Activated CD8-positive, alpha-beta T cell treated with anti-CD3 and anti-CD28 coated beads for 36 hours (primary cell): ENCODE data around the gene PUS1. TPM values are rescaled to one million over a fixed set of nuclear protein-coding genes. Genes with fewer than 3 reads are reported as not detected.
"Not testable (repeated sequence)": the region's sequence is repeated elsewhere in the genome, so short reads cannot be mapped to it uniquely, and the experiment has no call there.

Experiments
- ATAC-seq: fragments of 200-7000 bp; cut with Tn5 transposase; one replicate; pipeline ENCODE4 v1.10.0; 2021; ENCODE audit warnings: mild to moderate bottlenecking, moderate library complexity
- CTCF ChIA-PET: fragments of 350-600 bp; sonication (Branson Sonifier 250); formaldehyde crosslinking; loops from one replicate; lab custom pipeline; 2021; ENCODE audit warnings: antibody characterized with exemption; lab: Charles Lee
- POLR2A ChIA-PET: fragments of 350-600 bp; sonication (Branson Sonifier 250); formaldehyde crosslinking; loops from one replicate; lab custom pipeline; 2021; ENCODE audit warnings: antibody characterized with exemption; lab: Charles Lee
- DNase-seq: peaks from one replicate; pipeline ENCODE4 v3.0.0-alpha.2; 2020
- H3K27ac Mint-ChIP-seq: one replicate; pipeline ENCODE4 v1.8.0; 2021; ENCODE audit warnings: mild to moderate bottlenecking, mixed read lengths
- H3K27me3 Mint-ChIP-seq: one replicate; pipeline ENCODE4 v1.8.0; 2021; ENCODE audit warnings: mixed read lengths
- H3K36me3 Mint-ChIP-seq: one replicate; pipeline ENCODE4 v1.8.0; 2021; ENCODE audit warnings: low read depth, mixed read lengths
- H3K4me1 Mint-ChIP-seq: one replicate; pipeline ENCODE4 v1.8.0; 2021; ENCODE audit warnings: low read depth, mixed read lengths
- H3K4me3 Mint-ChIP-seq: one replicate; pipeline ENCODE4 v1.8.0; 2021; ENCODE audit warnings: mild to moderate bottlenecking, moderate library complexity, mixed read lengths
- H3K9me3 Mint-ChIP-seq: one replicate; pipeline ENCODE4 v1.8.0; 2021; ENCODE audit warnings: mixed read lengths
- CTCF ChIP-seq: fragments of 200-600 bp; IDR thresholded peaks from one replicate; pipeline ENCODE4 v1.8.0; 2022; ENCODE audit warnings: antibody characterized with exemption, mild to moderate bottlenecking
- intact Hi-C: fragments of 100-400 bp; cut with micrococcal nuclease; formaldehyde crosslinking; loops from one replicate; pipeline ENCODE4 v1.10.0; 2022
- total RNA-seq, 2 experiments: library from RNA; stranded (reverse); gene quantifications; one replicate each; pipeline ENCODE4 v1.2.3, GENCODE V29; 2021

Gene PUS1
- total RNA-seq, 2 experiments from 2014 or later, result 68.2 to 71.7 TPM

GRCh38 chr12:131981388-131981787, 52.3 kb downstream of the PUS1 start:
- intact Hi-C loops, result no loop called here
- TF ChIP-seq CTCF, result no peak
- H3K27me3 Mint-ChIP-seq, result no peaks in the 10 kb centered on the region
- no peak for ATAC-seq
- ChIA-PET CTCF (no interaction called here), POLR2A (no interaction called here)
- peaks cover 25% of the 10 kb centered on the region for H3K36me3 Mint-ChIP-seq
- H3K4me3 Mint-ChIP-seq, result no peak overlapping the region
- DNase-seq, result no peak
- H3K27ac Mint-ChIP-seq, result no peak overlapping the region
- H3K9me3 Mint-ChIP-seq, result no peaks in the 10 kb centered on the region
- peaks cover 4% of the 10 kb centered on the region for H3K4me1 Mint-ChIP-seq

- no peaks in the 10 kb centered on the region for H3K9me3 Mint-ChIP-seq
- DNase-seq (no peak), ATAC-seq (no peak)
- H3K36me3 Mint-ChIP-seq, result peaks cover 30% of the 10 kb centered on the region
- H3K4me1 Mint-ChIP-seq, result peaks cover 2% of the 10 kb centered on the region
- no peak overlapping the region for H3K27ac Mint-ChIP-seq
- no peak overlapping the region for H3K4me3 Mint-ChIP-seq
- H3K27me3 Mint-ChIP-seq, result no peaks in the 10 kb centered on the region
- no peak for TF ChIP-seq CTCF
- POLR2A ChIA-PET, result no interaction called here
- intact Hi-C loops, result no loop called here
- CTCF ChIA-PET, result no interaction called here
Measured at GRCh38 chr12:131982041-131982440, 53.0 kb downstream of the PUS1 start.

- ATAC-seq, result no peak
- Mint-ChIP-seq H3K36me3 (peaks cover 34% of the 10 kb centered on the region), H3K27ac (no peak overlapping the region), H3K4me3 (no peak overlapping the region), H3K4me1 (no peaks in the 10 kb centered on the region), H3K9me3 (no peaks in the 10 kb centered on the region), H3K27me3 (no peaks in the 10 kb centered on the region)
- intact Hi-C loops, result no loop called here
- no peak for TF ChIP-seq CTCF
- no peak for DNase-seq
- ChIA-PET POLR2A (no interaction called here), CTCF (no interaction called here)
Measured at GRCh38 chr12:131983026-131983425, 54.0 kb downstream of the PUS1 start.

GRCh38 chr12:131983554-131983953, 54.5 kb downstream of the PUS1 start:
- H3K4me1 Mint-ChIP-seq, result no peaks in the 10 kb centered on the region
- ChIA-PET CTCF (interaction anchor here (1.3 kb wide), 1 partner anchor 18 kb away, joined by 3 read pairs; no protein-coding TSS in a partner anchor), POLR2A (no interaction called here)
- no peak for TF ChIP-seq CTCF
- no peak for DNase-seq
- H3K4me3 Mint-ChIP-seq, result no peak overlapping the region
- ATAC-seq, result no peak
- peaks cover 33% of the 10 kb centered on the region for H3K36me3 Mint-ChIP-seq
- H3K27me3 Mint-ChIP-seq, result no peaks in the 10 kb centered on the region
- intact Hi-C loops, result no loop called here
- no peak overlapping the region for H3K27ac Mint-ChIP-seq
- no peaks in the 10 kb centered on the region for H3K9me3 Mint-ChIP-seq

GRCh38 chr12:131984334-131984733, 55.3 kb downstream of the PUS1 start:
- intact Hi-C loops, result no loop called here
- peaks cover 38% of the 10 kb centered on the region for H3K36me3 Mint-ChIP-seq
- no peaks in the 10 kb centered on the region for H3K9me3 Mint-ChIP-seq
- ATAC-seq (no peak), DNase-seq (no peak)
- no peaks in the 10 kb centered on the region for H3K4me1 Mint-ChIP-seq
- POLR2A ChIA-PET, result no interaction called here
- no peaks in the 10 kb centered on the region for H3K27me3 Mint-ChIP-seq
- H3K27ac Mint-ChIP-seq, result no peak overlapping the region
- TF ChIP-seq CTCF, result no peak
- H3K4me3 Mint-ChIP-seq, result no peak overlapping the region
- CTCF ChIA-PET, result interaction anchor here (0.7 to 1.3 kb wide), 2 partner anchors 10 to 17 kb away, joined by 3 to 4 read pairs; no protein-coding TSS in a partner anchor

GRCh38 chr12:131985510-131985875, 56.4 kb downstream of the PUS1 start:
- CTCF ChIA-PET, intact Hi-C loops, H3K27ac Mint-ChIP-seq, H3K4me1 Mint-ChIP-seq, H3K4me3 Mint-ChIP-seq, H3K9me3 Mint-ChIP-seq, ATAC-seq, POLR2A ChIA-PET, DNase-seq, H3K27me3 Mint-ChIP-seq: not testable (repeated sequence)
- H3K36me3 Mint-ChIP-seq, result peaks cover 37% of the 10 kb centered on the region
